Suprapubic skin (tissue), 4 donors: ENCODE data around the gene ERMN. TPM values are rescaled to one million over a fixed set of nuclear protein-coding genes. Genes with fewer than 3 reads are reported as not detected.
A peak's percentile ranks its signal among the peaks of the same experiment; 100 is the strongest.

Experiments used
- DNase-seq, 2 donors: peaks; one replicate each; pipeline ENCODE4 v3.0.0-alpha.2; 2019; ENCODE audit warnings: low spot score in 2 of 2
- H3K27ac ChIP-seq: fragments of 200-600 bp; sonication (generic); one replicate; pipeline ENCODE4 v1.5.1; 2019
- H3K27me3 ChIP-seq: fragments of 200-600 bp; sonication (generic); one replicate; pipeline ENCODE4 v1.5.1; 2019
- H3K36me3 ChIP-seq: fragments of 200-600 bp; sonication (generic); one replicate; pipeline ENCODE4 v1.5.1; 2019
- H3K4me1 ChIP-seq: fragments of 200-600 bp; sonication (generic); one replicate; pipeline ENCODE4 v1.5.1; 2019
- H3K4me3 ChIP-seq: fragments of 200-600 bp; sonication (generic); one replicate; pipeline ENCODE4 v1.5.1; 2019; ENCODE audit warnings: mild to moderate bottlenecking
- H3K9me3 ChIP-seq: fragments of 200-600 bp; sonication (generic); one replicate; pipeline ENCODE4 v1.5.1; 2019
- EP300 ChIP-seq: sonication (generic); formaldehyde crosslinking; IDR thresholded peaks from one replicate; pipeline ENCODE4 v1.6.1; 2017; ENCODE audit warnings: antibody characterized with exemption
- POLR2A ChIP-seq, 2 donors: fragments of 450-650 bp; IDR thresholded peaks; one replicate each; pipeline ENCODE4 v1.6.1; 2017; ENCODE audit warnings: antibody characterized with exemption in 2 of 2, mild to moderate bottlenecking in 2 of 2, moderate library complexity in 2 of 2
- POLR2AphosphoS5 ChIP-seq, 3 donors: sonication (generic); formaldehyde crosslinking; IDR thresholded peaks; one replicate each; pipeline ENCODE4 v1.6.1; 2017; ENCODE audit warnings: antibody characterized with exemption in 3 of 3
- WGBS: methylation state at CpG from one replicate; pipeline ENCODE4 v1.1.5; 2018; 5-methylcytosine and 5-hydroxymethylcytosine counted together
- total RNA-seq, 4 donors: library from RNA; depleted of rRNA; stranded (reverse); fragments of >200 nt; gene quantifications; one replicate each; pipeline ENCODE4 v1.1.0, GENCODE V29; 2016
- TF ChIP-seq, protein P1 (sequence below), 2 donors: fragments of 200-600 bp in 1 of 2; fragments of 450-650 bp in 1 of 2; sonication (generic) in 1 of 2; IDR thresholded peaks; one replicate each; pipeline ENCODE4 v1.5.1; 2016 to 2019; ENCODE audit warnings: antibody characterized with exemption in 2 of 2, mild to moderate bottlenecking in 1 of 2, moderate library complexity in 1 of 2

Gene ERMN
- total RNA-seq, 4 donors from 2014 or later = 0.72 TPM; not detected in 3

DNA sequence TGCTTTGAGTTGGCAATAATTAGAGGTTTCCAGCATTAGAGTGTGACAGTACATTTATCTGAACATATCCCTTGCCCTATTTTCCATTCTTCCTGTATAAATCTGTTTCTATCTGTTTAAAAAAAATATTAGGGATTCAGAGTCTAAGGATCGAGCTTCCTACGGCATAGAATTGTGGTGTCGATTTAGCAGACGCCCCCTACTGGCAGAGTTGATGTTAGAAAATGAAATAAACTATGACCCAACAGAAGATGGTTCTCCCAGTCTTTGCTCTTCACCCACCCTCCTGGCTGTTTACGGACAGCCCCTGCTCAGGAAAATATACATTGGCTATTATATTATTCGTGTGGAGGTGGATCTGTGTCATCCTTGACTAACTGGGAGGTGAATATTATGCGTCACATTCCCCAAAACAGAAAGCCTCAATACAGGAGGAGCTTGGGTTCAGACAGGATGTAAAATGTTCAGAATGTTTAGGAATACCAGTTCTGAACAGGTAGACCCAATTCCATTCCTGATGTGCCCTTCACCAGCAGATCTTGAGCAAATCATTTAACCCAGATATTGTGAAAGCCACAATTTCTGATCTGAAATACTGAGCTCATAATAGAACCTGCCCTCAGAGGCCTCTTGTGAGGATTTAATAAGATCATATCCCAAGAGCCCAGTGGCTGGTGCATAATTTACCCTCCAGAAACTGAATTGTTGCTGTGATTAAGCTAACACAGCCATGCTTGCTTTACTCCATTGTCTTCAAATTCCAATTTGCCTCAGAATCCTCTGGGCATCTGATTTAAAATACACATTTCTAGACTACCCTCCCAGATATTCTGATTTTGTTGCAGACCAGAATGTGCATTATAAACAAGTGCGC is 10.8 kb upstream of the ERMN start:
- H3K4me1 ChIP-seq = no peaks in the 10 kb centered on the region
- H3K36me3 ChIP-seq = no peaks in the 10 kb centered on the region
- H3K9me3 ChIP-seq = no peaks in the 10 kb centered on the region
- H3K27me3 ChIP-seq = no peaks in the 10 kb centered on the region
- WGBS = 47% methylated on average over 8 of the region's 8 CpGs
- H3K4me3 ChIP-seq = no peak overlapping the region
- TF ChIP-seq, protein P1, sequence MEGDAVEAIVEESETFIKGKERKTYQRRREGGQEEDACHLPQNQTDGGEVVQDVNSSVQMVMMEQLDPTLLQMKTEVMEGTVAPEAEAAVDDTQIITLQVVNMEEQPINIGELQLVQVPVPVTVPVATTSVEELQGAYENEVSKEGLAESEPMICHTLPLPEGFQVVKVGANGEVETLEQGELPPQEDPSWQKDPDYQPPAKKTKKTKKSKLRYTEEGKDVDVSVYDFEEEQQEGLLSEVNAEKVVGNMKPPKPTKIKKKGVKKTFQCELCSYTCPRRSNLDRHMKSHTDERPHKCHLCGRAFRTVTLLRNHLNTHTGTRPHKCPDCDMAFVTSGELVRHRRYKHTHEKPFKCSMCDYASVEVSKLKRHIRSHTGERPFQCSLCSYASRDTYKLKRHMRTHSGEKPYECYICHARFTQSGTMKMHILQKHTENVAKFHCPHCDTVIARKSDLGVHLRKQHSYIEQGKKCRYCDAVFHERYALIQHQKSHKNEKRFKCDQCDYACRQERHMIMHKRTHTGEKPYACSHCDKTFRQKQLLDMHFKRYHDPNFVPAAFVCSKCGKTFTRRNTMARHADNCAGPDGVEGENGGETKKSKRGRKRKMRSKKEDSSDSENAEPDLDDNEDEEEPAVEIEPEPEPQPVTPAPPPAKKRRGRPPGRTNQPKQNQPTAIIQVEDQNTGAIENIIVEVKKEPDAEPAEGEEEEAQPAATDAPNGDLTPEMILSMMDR (IDR thresholded peaks at IDR 0.05) = peak in 1 of 2 donors; percentile 51
- no peak for TF ChIP-seq POLR2AphosphoS5 (IDR thresholded peaks at IDR 0.05)
- no peak for DNase-seq
- no peak overlapping the region for H3K27ac ChIP-seq

DNA sequence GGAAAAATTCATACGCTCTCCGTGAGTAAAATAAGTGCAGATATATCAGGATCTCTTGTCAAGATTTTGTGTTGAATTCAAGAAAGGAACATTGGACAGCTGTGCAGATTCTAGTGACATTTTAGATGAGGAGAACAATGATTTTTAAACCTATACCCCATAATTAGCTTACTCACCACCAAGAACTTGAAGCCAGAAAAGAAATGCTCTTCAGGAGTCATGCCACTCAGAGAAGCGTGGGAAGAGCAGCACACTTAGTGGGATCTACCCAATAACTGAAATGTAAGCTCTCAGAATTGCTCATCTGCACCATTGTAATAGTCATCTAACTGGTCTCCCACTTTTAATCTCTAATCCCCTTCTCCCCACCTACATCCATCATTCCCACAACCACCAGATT is 9.2 kb upstream of the ERMN start:
- no peaks in the 10 kb centered on the region for H3K4me1 ChIP-seq
- WGBS = 91% methylated on average over 3 of the region's 3 CpGs
- no peaks in the 10 kb centered on the region for H3K36me3 ChIP-seq
- H3K27ac ChIP-seq = no peak overlapping the region
- DNase-seq = no peak
- H3K9me3 ChIP-seq = no peaks in the 10 kb centered on the region
- TF ChIP-seq, protein P1 (IDR thresholded peaks at IDR 0.05) = no peak
- TF ChIP-seq EP300 = no peak
- no peak overlapping the region for H3K4me3 ChIP-seq
- no peaks in the 10 kb centered on the region for H3K27me3 ChIP-seq

DNA sequence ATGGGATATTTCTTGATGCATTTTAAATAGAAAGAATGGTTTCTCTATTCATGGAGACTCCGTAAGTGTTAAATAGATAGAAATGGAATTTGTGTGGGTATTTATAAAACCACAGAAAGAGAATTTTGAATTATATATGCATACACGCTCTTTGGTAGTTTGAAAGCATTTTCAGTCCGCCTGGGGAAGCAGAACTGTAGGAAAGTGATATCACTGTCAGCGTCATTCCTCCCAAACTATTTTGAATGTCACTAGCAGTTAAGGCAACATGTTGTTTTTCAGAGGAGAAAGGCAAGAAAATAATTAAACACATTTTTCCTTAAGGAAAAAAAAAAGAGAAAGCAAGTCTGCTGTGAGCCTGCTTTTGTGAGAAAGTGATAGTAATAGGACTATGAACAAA is 8.7 kb upstream of the ERMN start:
- H3K4me1 ChIP-seq = no peaks in the 10 kb centered on the region
- H3K27me3 ChIP-seq = no peaks in the 10 kb centered on the region
- no peak overlapping the region for H3K27ac ChIP-seq
- TF ChIP-seq, protein P1 (IDR thresholded peaks at IDR 0.05) = no peak
- no peak for TF ChIP-seq EP300
- TF ChIP-seq POLR2A (IDR thresholded peaks at IDR 0.05) = no peak
- no peak for TF ChIP-seq POLR2AphosphoS5 (IDR thresholded peaks at IDR 0.05)
- H3K4me3 ChIP-seq = no peak overlapping the region
- no peak for DNase-seq
- no peaks in the 10 kb centered on the region for H3K9me3 ChIP-seq
- H3K36me3 ChIP-seq = no peaks in the 10 kb centered on the region
- 82% methylated on average over 4 of the region's 4 CpGs for WGBS

DNA sequence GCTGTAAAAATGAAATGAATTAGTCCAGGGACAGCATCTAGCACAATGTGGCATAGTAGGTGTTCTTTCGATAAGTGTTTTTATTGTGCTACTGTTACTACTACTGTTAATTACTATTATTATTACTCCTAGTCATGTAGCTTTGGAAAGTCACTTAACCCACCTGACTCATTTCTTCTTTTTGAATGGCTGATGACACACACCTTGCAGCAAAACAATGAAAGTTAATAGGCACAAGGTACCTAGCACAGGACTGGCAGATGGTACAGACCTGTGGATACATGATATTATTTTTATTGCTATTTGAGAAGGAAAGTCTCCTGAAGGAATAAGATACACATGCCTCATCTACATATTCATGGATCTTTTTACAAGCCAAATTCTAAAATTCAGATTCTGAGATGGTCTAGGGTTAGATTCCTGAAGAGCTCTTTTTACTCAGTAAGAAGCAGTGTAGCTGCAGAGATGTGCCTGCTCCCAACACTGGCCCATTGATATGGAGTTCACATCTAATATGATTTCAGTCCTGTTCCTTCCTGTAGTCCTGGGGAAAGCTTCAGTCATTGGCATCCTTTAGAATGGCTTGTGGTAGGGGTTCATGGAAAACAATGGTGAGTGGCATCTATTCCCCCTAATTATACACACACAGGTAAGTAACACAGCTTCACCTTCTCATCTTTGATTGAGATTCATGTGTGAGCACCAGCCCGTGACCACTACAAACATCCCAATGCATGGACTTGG is 7.9 kb upstream of the ERMN start:
- Histone ChIP-seq H3K4me1 (no peaks in the 10 kb centered on the region), H3K4me3 (no peak overlapping the region), H3K9me3 (no peaks in the 10 kb centered on the region), H3K27me3 (no peaks in the 10 kb centered on the region), H3K27ac (no peak overlapping the region), H3K36me3 (no peaks in the 10 kb centered on the region)
- TF ChIP-seq POLR2AphosphoS5 (IDR thresholded peaks at IDR 0.05) (no peak), EP300 (no peak), POLR2A (IDR thresholded peaks at IDR 0.05) (no peak)
- TF ChIP-seq, protein P1 (IDR thresholded peaks at IDR 0.05) = no peak
- DNase-seq = no peak
- WGBS = 94% methylated on average over 2 of the region's 2 CpGs

DNA sequence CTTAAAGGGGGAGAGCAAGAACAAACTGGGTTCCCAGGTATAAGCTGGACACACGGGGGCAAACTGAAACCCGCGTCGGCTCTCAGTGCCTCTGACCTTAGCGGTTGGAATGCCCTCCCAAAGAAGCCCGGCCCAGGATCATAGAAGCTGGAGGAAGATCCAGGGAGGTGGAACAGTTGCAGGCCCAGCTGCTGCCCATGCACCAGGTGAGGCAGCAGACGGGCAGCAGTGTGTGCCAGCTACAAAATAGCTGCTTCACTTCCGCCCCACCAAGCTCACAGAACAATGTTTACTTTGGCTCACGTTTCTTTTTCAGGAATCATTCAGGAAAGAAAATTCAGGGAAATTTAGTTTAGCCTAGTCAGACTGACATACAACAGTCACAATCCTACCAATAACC is 3.9 kb upstream of the ERMN start:
- Histone ChIP-seq H3K4me1 (no peaks in the 10 kb centered on the region), H3K9me3 (no peaks in the 10 kb centered on the region), H3K27ac (no peak overlapping the region), H3K36me3 (no peaks in the 10 kb centered on the region), H3K27me3 (no peaks in the 10 kb centered on the region), H3K4me3 (no peak overlapping the region)
- no peak for TF ChIP-seq POLR2A (IDR thresholded peaks at IDR 0.05)
- no peak for TF ChIP-seq EP300
- no peak for TF ChIP-seq POLR2AphosphoS5 (IDR thresholded peaks at IDR 0.05)
- TF ChIP-seq, protein P1 (IDR thresholded peaks at IDR 0.05) = no peak
- DNase-seq = no peak
- 82% methylated on average over 9 of the region's 9 CpGs for WGBS
